HG02798 (cell line): Measurements from ENCODE around the gene KCNE2.
"Not testable (repeated sequence)": the region's sequence is repeated elsewhere in the genome, so short reads cannot be mapped to it uniquely, and the experiment has no call there.

ENCODE experiments used
- ATAC-seq: cut with Tn5 transposase; IDR thresholded peaks from one replicate; pipeline ENCODE4 v1.9.1; 2021; ENCODE audit warnings: mild to moderate bottlenecking; ENCODE audit not compliant: unreplicated experiment, poor library complexity

Gene KCNE2

DNA sequence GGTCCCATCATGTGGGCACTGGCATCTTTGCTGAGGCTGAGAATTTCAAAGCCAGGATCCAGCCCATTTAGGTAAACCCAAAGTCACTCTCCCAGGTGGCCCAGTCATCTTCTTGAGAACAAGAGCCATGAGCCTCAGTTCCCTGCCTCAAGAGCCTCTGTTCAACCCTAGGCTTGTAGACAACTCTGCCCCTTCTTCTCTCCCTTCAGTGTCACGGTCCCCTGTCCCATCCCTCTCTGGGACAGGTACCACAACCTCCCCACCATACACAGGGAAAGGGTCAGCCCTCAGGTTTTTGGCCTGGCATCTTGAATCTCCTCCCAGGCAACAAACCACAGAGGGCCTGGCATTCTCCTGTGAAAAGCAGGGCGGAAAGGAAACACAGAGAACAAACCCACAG is 41.9 kb downstream of the KCNE2 start:
- ATAC-seq = not testable (repeated sequence)

DNA sequence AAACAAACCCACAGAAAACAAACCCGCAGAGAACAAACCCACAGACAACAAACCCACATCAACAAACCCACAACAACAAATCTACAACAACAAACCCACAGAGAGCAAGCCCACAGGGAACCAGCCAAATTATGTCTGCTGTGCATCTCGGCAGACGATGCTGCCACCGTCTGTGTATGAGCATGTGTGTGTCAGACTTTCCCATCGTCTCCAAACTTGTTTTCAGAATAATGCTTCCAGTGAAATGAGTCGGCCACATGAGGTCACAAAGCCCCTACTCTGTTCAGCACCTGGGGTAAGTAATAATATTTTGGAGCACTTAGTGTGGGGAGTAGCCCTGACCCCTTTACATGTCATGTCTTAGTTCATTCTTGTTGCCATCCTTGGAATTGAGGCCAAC is 42.3 kb downstream of the KCNE2 start:
- ATAC-seq = not testable (repeated sequence)

GRCh38 chr21:34406676-34407075 is 42.9 kb downstream of the KCNE2 start:
- not testable (repeated sequence) for ATAC-seq

DNA sequence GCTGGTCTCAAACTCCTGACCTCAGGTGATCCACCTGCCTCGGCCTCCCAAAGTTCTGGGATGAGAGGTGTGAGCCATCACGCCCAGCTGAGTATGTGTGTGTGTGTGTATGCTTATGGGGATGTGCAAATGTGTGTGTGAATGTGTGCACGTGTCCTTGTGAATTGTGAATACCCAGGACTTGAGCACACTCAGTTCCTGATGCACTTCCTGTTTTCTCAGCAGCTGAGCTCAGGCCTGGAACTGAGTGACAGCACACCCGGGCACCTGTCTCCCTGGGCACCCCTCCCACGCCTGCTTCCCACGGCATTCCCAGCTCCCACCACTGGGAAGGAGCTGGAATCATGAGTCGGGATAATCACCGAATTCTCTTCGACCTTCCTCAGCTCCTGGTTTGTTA is 43.5 kb downstream of the KCNE2 start:
- ATAC-seq = not testable (repeated sequence)

- not testable (repeated sequence) for ATAC-seq
These were observed 53.8 kb downstream of the KCNE2 start for GRCh38 chr21:34417448-34418077.
